Left hindlimb (tissue), 1 donor: Measurements from ENCODE around the gene IL21R.
"Not testable (repeated sequence)": the region's sequence is repeated elsewhere in the genome, so short reads cannot be mapped to it uniquely, and the experiment has no call there.

Experiments
- DNase-seq: peaks from one replicate; pipeline ENCODE4 v3.0.0-alpha.2; 2018

IL21R gene

GRCh38 chr16:27377666-27378485 is 24.1 kb upstream of the IL21R start:
- DNase-seq = no peak

- DNase-seq = no peak
These were observed 23.0 kb upstream of the IL21R start for GRCh38 chr16:27378871-27379481.

- no peak for DNase-seq
These were observed 22.1 kb upstream of the IL21R start for GRCh38 chr16:27379919-27380318.

- DNase-seq = no peak
These were observed 20.7 kb upstream of the IL21R start for GRCh38 chr16:27381236-27381635.

- DNase-seq = no peak
These were observed 19.8 kb upstream of the IL21R start for GRCh38 chr16:27381974-27382855.

- no peak for DNase-seq
These were observed 18.3 kb upstream of the IL21R start for GRCh38 chr16:27383556-27384243.

GRCh38 chr16:27384425-27384824 is 17.5 kb upstream of the IL21R start:
- DNase-seq = no peak

GRCh38 chr16:27385398-27385797 is 16.6 kb upstream of the IL21R start:
- DNase-seq = no peak

GRCh38 chr16:27386674-27387073 is 15.3 kb upstream of the IL21R start:
- DNase-seq = no peak

GRCh38 chr16:27387724-27388123 is 14.2 kb upstream of the IL21R start:
- no peak for DNase-seq

- no peak for DNase-seq
These were observed 12.6 kb upstream of the IL21R start for GRCh38 chr16:27389272-27389961.

- DNase-seq = no peak
These were observed 11.8 kb upstream of the IL21R start for GRCh38 chr16:27390151-27390550.

GRCh38 chr16:27392671-27393070 is 9.3 kb upstream of the IL21R start:
- no peak for DNase-seq

- DNase-seq = no peak
These were observed 7.5 kb upstream of the IL21R start for GRCh38 chr16:27394516-27394915.

GRCh38 chr16:27398341-27398893 is 3.6 kb upstream of the IL21R start:
- not testable (repeated sequence) for DNase-seq

- no peak for DNase-seq
These were observed 2.8 kb upstream of the IL21R start for GRCh38 chr16:27398894-27399853.

- no peak for DNase-seq
These were observed 2.0 kb upstream of the IL21R start for GRCh38 chr16:27399969-27400368.

- no peak for DNase-seq
These were observed 988 bp upstream of the IL21R start for GRCh38 chr16:27400751-27401620.

GRCh38 chr16:27402569-27402963 is 592 bp downstream of the IL21R start:
- DNase-seq = no peak
